ENCODE data around the gene ATAT1. TPM values are rescaled to one million over a fixed set of nuclear protein-coding genes. Genes with fewer than 3 reads are reported as not detected.
A peak's percentile ranks its signal among the peaks of the same experiment; 100 is the strongest.

ATAT1 gene
- total RNA-seq, result 13.3 TPM

DNA sequence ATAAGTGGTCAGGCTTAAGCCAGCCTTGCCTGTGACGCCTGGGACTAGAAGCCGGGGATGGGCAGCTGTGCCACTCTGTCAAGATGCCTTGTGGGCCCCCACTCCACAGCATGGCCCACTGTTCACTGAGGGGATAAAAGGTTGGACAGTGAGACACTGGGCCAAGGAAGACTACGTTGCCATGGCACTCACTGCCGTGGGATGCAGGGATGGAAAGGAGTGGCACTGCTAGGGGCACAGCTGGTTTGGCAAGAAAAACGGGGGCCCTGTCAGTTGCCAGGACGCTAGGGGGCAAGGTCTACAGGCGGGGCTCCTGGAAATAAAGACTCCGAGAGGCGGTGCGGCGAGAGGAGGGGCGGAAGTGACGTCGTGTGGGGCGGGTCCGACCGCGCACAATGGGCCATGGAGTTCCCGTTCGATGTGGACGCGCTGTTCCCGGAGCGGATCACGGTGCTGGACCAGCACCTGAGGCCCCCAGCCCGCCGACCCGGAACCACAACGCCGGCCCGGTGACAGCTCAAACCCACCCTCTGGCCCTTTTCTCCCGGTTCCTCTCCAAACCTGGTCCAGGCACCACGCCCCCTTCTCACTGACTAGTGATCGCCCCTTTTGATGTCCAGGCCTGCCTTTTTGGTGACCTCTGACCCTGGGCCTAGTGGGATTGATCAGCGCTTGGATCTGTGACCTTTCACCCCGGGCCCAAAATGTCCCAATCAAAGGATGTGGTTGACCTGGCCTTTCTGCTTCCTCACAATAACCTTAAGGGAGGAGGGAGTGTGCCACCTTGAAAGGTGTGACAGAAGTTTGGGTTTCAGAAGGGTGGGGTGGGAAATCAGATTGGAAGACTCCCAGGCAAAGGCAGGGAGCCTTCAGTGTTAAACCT, at the start of gene ATAT1:
ATAT1 (plus strand) TSS at position 391 of the 883 bp plus-strand sequence.
- peak within 1 kb of the TSS; percentile 88 for H3K27ac ChIP-seq
- TF ChIP-seq, protein P1, sequence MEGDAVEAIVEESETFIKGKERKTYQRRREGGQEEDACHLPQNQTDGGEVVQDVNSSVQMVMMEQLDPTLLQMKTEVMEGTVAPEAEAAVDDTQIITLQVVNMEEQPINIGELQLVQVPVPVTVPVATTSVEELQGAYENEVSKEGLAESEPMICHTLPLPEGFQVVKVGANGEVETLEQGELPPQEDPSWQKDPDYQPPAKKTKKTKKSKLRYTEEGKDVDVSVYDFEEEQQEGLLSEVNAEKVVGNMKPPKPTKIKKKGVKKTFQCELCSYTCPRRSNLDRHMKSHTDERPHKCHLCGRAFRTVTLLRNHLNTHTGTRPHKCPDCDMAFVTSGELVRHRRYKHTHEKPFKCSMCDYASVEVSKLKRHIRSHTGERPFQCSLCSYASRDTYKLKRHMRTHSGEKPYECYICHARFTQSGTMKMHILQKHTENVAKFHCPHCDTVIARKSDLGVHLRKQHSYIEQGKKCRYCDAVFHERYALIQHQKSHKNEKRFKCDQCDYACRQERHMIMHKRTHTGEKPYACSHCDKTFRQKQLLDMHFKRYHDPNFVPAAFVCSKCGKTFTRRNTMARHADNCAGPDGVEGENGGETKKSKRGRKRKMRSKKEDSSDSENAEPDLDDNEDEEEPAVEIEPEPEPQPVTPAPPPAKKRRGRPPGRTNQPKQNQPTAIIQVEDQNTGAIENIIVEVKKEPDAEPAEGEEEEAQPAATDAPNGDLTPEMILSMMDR (IDR thresholded peaks at IDR 0.05), result peak in 2 of 3 experiments; percentile 23 to 53
- TF ChIP-seq POLR2A (IDR thresholded peaks at IDR 0.05), result no peak
- TF ChIP-seq POLR2AphosphoS5 (IDR thresholded peaks at IDR 0.05; ENCODE audit: insufficient read depth in 1 of 2, low read depth in 1 of 2), result peak in 1 of 2 donors; percentile 75
- H3K4me1 ChIP-seq, result peaks cover 17% of the 10 kb centered on the region
- no peaks in the 10 kb centered on the region for H3K9me3 ChIP-seq
- no peaks in the 10 kb centered on the region for H3K27me3 ChIP-seq
- peak within 1 kb of the TSS; percentile 53 to 65 for H3K4me3 ChIP-seq
- intact Hi-C loops (cut with DNase I), result no loop called here
- H3K36me3 ChIP-seq, result peaks cover 0 to 39% of the 10 kb centered on the region in 2 donors
- DNase-seq (ENCODE audit: extremely low spot score in 2 of 2), result no peak

DNA sequence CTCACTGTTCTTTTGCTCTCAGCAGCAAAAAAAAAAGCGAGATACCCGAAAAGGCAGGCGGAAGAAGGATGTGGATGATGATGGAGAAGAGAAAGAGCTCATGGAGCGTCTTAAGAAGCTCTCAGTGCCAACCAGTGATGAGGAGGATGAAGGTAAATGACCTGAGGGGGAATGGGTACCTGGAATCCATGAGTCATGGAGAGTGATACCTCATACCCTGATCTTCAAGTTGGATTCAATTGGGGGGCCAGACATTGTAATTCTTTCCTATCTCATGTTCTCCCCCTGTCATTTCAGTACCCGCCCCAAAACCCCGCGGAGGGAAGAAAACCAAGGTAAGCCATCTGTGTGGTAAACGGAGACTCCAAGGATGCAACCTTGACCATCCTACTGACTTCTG, 48.6 kb upstream of the ATAT1 start:
- Histone ChIP-seq H3K27ac (no peak overlapping the region), H3K4me3 (no peak overlapping the region), H3K27me3 (no peaks in the 10 kb centered on the region), H3K36me3 (peaks cover 0 to 62% of the 10 kb centered on the region in 2 donors), H3K4me1 (peaks cover 19% of the 10 kb centered on the region), H3K9me3 (no peaks in the 10 kb centered on the region)
- intact Hi-C loops (cut with DNase I), result no loop called here
- DNase-seq (ENCODE audit: extremely low spot score in 2 of 2), result no peak
- no peak for TF ChIP-seq POLR2A (IDR thresholded peaks at IDR 0.05)
- TF ChIP-seq, protein P1 (IDR thresholded peaks at IDR 0.05), result no peak
- no peak for TF ChIP-seq POLR2AphosphoS5 (IDR thresholded peaks at IDR 0.05; ENCODE audit: insufficient read depth in 1 of 2, low read depth in 1 of 2)

GRCh38 chr6:30583921-30584320, 42.8 kb upstream of the ATAT1 start:
- TF ChIP-seq POLR2AphosphoS5 (IDR thresholded peaks at IDR 0.05; ENCODE audit: insufficient read depth in 1 of 2, low read depth in 1 of 2) (no peak), POLR2A (IDR thresholded peaks at IDR 0.05) (no peak)
- TF ChIP-seq, protein P1 (IDR thresholded peaks at IDR 0.05), result no peak
- no peaks in the 10 kb centered on the region for H3K4me1 ChIP-seq
- no peak for DNase-seq (ENCODE audit: extremely low spot score in 2 of 2)
- H3K27ac ChIP-seq, result no peak overlapping the region
- H3K27me3 ChIP-seq, result no peaks in the 10 kb centered on the region
- no peak overlapping the region for H3K4me3 ChIP-seq
- intact Hi-C loops (cut with DNase I), result no loop called here
- peaks cover 0 to 90% of the 10 kb centered on the region in 2 donors for H3K36me3 ChIP-seq
- no peaks in the 10 kb centered on the region for H3K9me3 ChIP-seq

DNA sequence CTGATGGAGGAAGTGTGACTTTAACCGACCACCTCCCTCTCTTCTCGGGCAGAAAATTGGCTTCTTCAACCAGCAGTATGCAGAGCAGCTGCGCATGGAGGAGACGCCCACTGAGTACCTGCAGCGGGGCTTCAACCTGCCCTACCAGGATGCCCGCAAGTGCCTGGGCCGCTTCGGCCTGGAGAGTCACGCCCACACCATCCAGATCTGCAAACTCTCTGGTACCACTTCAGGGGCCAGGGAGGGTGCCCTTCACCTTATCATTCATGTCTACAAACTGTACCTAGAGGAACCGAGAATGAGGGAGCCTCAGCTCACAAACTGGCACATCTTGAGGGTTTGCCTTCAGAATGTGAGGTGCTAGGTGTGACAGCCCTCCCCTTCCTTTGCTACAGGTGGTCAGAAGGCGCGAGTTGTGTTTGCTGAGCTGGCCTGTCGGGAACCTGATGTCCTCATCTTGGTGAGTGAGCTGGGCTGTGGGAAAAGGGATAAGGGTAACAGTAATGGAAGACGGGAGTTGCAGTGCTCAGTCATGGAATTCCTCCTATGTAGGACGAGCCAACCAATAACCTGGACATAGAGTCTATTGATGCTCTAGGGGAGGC, 36.8 kb upstream of the ATAT1 start:
- intact Hi-C loops (cut with DNase I), result no loop called here
- Histone ChIP-seq H3K4me1 (peaks cover 22% of the 10 kb centered on the region), H3K36me3 (peaks cover 3 to 58% of the 10 kb centered on the region in 2 donors), H3K4me3 (no peak overlapping the region), H3K27me3 (no peaks in the 10 kb centered on the region), H3K27ac (peak overlapping the region; percentile 67), H3K9me3 (no peaks in the 10 kb centered on the region)
- TF ChIP-seq POLR2A (IDR thresholded peaks at IDR 0.05), result no peak
- no peak for TF ChIP-seq POLR2AphosphoS5 (IDR thresholded peaks at IDR 0.05; ENCODE audit: insufficient read depth in 1 of 2, low read depth in 1 of 2)
- TF ChIP-seq, protein P1 (IDR thresholded peaks at IDR 0.05), result no peak
- no peak for DNase-seq (ENCODE audit: extremely low spot score in 2 of 2)

Measured in vagina (tissue), 2 donors.